Transverse colon (tissue), 4 donors: Measurements from ENCODE around the gene APLP2. TPM values are rescaled to one million over a fixed set of nuclear protein-coding genes. Genes with fewer than 3 reads are reported as not detected.

Source experiments
- DNase-seq: peaks from one replicate; pipeline ENCODE4 v3.0.0-alpha.2; 2019
- H3K27ac ChIP-seq, 4 donors: fragments of 200-600 bp; sonication (generic); 2 replicates each; pipeline ENCODE4 v1.5.1; 2016 to 2018; ENCODE audit warnings: inconsistent platforms in 4 of 4
- H3K27me3 ChIP-seq: fragments of 200-600 bp; sonication (generic); 2 replicates; pipeline ENCODE4 v1.5.1; 2017; ENCODE audit warnings: inconsistent platforms
- H3K36me3 ChIP-seq, 4 donors: fragments of 200-600 bp; sonication (generic); 2 replicates each; pipeline ENCODE4 v1.5.1; 2017 to 2019; ENCODE audit warnings: inconsistent platforms in 4 of 4
- H3K4me1 ChIP-seq, 4 donors: fragments of 200-600 bp; sonication (generic); 2 replicates each; pipeline ENCODE4 v1.5.1; 2017 to 2020; ENCODE audit warnings: inconsistent platforms in 4 of 4
- H3K4me3 ChIP-seq, 4 donors: fragments of 200-600 bp; sonication (generic); 1 replicate in 1 of 4; 2 replicates in 3 of 4; pipeline versions ENCODE4 v1.5.1 to v1.6.1; 2017 to 2019; ENCODE audit warnings: inconsistent platforms in 4 of 4
- H3K9me3 ChIP-seq, 2 donors: fragments of 200-600 bp; sonication (generic); 2 replicates each; pipeline ENCODE4 v1.5.1; 2017 to 2019; ENCODE audit warnings: inconsistent platforms in 2 of 2
- EP300 ChIP-seq: sonication (generic); formaldehyde crosslinking; IDR thresholded peaks from one replicate; pipeline ENCODE4 v1.6.1; 2017; ENCODE audit warnings: antibody characterized with exemption, low read depth
- POLR2A ChIP-seq: fragments of 450-650 bp; IDR thresholded peaks from one replicate; pipeline ENCODE4 v1.6.1; 2016; ENCODE audit warnings: antibody characterized with exemption, mild to moderate bottlenecking, moderate library complexity
- POLR2AphosphoS5 ChIP-seq, 3 donors: sonication (generic); formaldehyde crosslinking; IDR thresholded peaks; one replicate each; pipeline ENCODE4 v1.6.1; 2016; ENCODE audit warnings: antibody characterized with exemption in 3 of 3
- WGBS, 2 donors: methylation state at CpG; one replicate each; pipeline ENCODE4 v1.1.5; 2018; ENCODE audit warnings: low coverage in 1 of 2; 5-methylcytosine and 5-hydroxymethylcytosine counted together
- in situ Hi-C, 4 donors: fragments of 200-750 bp; cut with MboI; loops; one replicate each; pipeline versions ENCODE4 v1.15.0 to v1.15.1; 2017; ENCODE audit warnings: low sequenced_read_pairs in 3 of 4, low pct_ligation_motif_present in 1 of 4, low pct_unique_long_range_greater_than_20kb in 1 of 4
- intact Hi-C: fragments of 100-400 bp; cut with DNase I; formaldehyde crosslinking; loops from one replicate; pipeline ENCODE4 v1.15.1; 2023; ENCODE audit warnings: low total_unique reads
- total RNA-seq, 4 donors: library from RNA; depleted of rRNA; stranded (reverse); fragments of >200 nt; gene quantifications; one replicate each; pipeline ENCODE4 v1.1.0, GENCODE V29; 2016
- TF ChIP-seq, protein P1 (sequence below), 5 experiments: fragments of 200-600 bp in 3 of 5; fragments of 450-650 bp in 2 of 5; sonication (generic) in 3 of 5; IDR thresholded peaks; 1 replicate in 2 of 5; 2 replicates in 3 of 5; pipeline ENCODE4 v1.5.1; 2016 to 2017; ENCODE audit warnings: antibody characterized with exemption in 5 of 5, inconsistent platforms in 3 of 5, mild to moderate bottlenecking in 2 of 5, moderate library complexity in 1 of 5

The APLP2 gene
- total RNA-seq, 4 donors from 2014 or later: 191 to 618 (median 396) TPM

DNA sequence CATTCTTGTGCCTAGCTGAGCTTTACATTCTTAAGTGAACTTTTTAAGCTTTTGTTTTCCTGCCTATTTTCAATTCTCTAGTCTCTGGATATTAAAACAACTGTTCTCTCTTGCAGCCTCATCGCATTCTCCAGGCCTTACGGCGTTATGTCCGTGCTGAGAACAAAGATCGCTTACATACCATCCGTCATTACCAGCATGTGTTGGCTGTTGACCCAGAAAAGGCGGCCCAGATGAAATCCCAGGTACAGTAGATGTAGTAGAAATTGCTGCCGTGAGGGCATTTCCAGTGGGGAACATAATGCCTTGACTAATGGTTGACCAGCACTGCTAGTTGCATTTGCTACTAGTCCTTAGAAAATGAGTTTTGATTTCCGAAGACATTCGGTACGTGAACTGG, 60.2 kb downstream of the APLP2 start:
- H3K27ac ChIP-seq: no peak overlapping the region
- H3K4me1 ChIP-seq: no peaks in the 10 kb centered on the region
- TF ChIP-seq, protein P1, sequence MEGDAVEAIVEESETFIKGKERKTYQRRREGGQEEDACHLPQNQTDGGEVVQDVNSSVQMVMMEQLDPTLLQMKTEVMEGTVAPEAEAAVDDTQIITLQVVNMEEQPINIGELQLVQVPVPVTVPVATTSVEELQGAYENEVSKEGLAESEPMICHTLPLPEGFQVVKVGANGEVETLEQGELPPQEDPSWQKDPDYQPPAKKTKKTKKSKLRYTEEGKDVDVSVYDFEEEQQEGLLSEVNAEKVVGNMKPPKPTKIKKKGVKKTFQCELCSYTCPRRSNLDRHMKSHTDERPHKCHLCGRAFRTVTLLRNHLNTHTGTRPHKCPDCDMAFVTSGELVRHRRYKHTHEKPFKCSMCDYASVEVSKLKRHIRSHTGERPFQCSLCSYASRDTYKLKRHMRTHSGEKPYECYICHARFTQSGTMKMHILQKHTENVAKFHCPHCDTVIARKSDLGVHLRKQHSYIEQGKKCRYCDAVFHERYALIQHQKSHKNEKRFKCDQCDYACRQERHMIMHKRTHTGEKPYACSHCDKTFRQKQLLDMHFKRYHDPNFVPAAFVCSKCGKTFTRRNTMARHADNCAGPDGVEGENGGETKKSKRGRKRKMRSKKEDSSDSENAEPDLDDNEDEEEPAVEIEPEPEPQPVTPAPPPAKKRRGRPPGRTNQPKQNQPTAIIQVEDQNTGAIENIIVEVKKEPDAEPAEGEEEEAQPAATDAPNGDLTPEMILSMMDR (IDR thresholded peaks at IDR 0.05): no peak
- no peak for TF ChIP-seq POLR2A
- no peak for TF ChIP-seq EP300
- no peak for TF ChIP-seq POLR2AphosphoS5 (IDR thresholded peaks at IDR 0.05)
- no peak for DNase-seq
- no peak overlapping the region for H3K4me3 ChIP-seq
- H3K9me3 ChIP-seq: no peaks in the 10 kb centered on the region
- 82 to 90% methylated on average over 10 to 11 of the region's 11 CpGs for WGBS, 2 donors
- in situ Hi-C loops: loop anchor here (5.0 to 10.0 kb wide), 3 partner anchors 135 to 208 kb away; no protein-coding TSS in a partner anchor
- intact Hi-C loops: loop anchor here (10.0 kb wide), 1 partner anchor 125 kb away; the partner anchor contains the start of gene PRDM10
- H3K36me3 ChIP-seq: peaks cover 0 to 47% (median 19%) of the 10 kb centered on the region in 4 donors
- H3K27me3 ChIP-seq: no peaks in the 10 kb centered on the region

DNA sequence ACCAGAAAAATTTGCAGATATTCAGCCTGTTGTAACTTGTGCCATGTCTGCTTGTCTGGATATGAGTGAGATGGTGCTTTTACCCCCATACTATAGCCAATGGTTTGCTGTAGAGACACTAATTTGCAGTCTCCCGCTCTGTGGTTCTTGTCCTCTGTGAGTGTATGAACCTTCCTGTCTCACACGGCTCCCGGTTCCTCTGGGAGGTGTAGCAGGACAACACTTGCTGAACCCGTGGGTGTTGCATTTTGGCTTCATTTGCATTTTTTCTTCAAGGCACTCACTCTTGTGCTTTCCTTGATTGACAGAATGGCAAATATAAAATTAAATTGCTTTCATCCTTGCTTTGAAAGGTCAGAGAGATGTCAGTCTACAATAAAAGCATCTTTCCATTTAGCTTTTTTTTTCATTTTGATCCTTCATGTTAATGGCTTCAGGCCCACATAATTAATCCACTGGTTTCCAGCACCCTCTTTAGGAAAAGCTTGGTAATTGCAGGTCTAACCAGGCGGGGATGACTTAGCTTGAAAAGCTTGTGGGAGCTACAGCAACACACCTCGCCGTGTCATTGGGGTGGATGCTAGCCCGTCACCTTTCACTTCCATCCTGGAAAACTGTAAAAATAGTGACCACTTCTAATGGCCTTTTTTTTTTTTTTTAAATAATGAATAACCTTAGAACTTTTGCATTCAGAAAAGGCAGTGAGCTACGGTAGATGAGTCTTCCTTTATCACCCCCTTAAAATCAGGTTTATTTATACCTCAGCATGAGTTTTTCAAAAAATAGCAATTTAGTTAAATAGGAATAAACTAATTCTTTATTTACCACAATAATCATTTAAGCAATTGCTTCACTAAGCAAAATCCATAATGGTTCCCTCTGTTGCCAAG, 62.5 kb downstream of the APLP2 start:
- no peaks in the 10 kb centered on the region for H3K27me3 ChIP-seq
- intact Hi-C loops: loop anchor here (2.0 kb wide), 1 partner anchor 207 kb away; no protein-coding TSS in a partner anchor
- no peak overlapping the region for H3K4me3 ChIP-seq
- DNase-seq: peak; percentile 49
- H3K9me3 ChIP-seq: no peaks in the 10 kb centered on the region
- H3K36me3 ChIP-seq: peaks cover 0 to 45% (median 20%) of the 10 kb centered on the region in 4 donors
- WGBS, 2 donors: 53 to 55% methylated on average over 7 to 9 of the region's 9 CpGs
- in situ Hi-C loops: loop anchor here (5.0 to 10.0 kb wide), 3 partner anchors 137 to 210 kb away; no protein-coding TSS in a partner anchor
- TF ChIP-seq EP300: no peak
- TF ChIP-seq, protein P1 (IDR thresholded peaks at IDR 0.05): peak; percentile 82 to 92 (median 86)
- no peaks in the 10 kb centered on the region for H3K4me1 ChIP-seq
- H3K27ac ChIP-seq: no peak overlapping the region

DNA sequence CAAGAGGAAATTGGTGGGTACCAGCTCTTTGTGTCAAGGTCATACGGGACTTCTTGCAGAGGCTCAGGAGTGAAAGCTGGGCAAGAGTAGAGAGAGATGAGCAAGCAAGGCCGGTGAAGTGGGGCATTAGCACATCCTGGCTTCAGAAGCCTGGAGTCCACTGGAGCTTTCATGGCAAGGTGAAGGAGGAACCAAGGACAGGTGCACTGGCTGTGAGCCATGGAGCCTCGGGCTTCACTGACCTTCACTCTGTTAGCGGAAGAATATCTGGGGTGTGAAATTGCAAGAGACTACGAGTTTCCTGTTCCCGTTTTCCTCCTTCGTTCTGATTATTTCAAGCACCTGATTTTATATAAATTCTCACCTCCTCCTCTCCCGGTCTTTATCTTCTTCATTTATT, 64.0 kb downstream of the APLP2 start:
- no peak overlapping the region for H3K4me3 ChIP-seq
- in situ Hi-C loops: loop anchor here (5.0 to 10.0 kb wide), 3 partner anchors 139 to 211 kb away; no protein-coding TSS in a partner anchor
- 79% methylated on average over 5 to 8 of the region's 8 CpGs for WGBS, 2 donors
- no peak overlapping the region for H3K27ac ChIP-seq
- DNase-seq: no peak
- no peak for TF ChIP-seq EP300
- TF ChIP-seq, protein P1 (IDR thresholded peaks at IDR 0.05): no peak
- no peak for TF ChIP-seq POLR2AphosphoS5 (IDR thresholded peaks at IDR 0.05)
- no peaks in the 10 kb centered on the region for H3K27me3 ChIP-seq
- no peaks in the 10 kb centered on the region for H3K4me1 ChIP-seq
- H3K36me3 ChIP-seq: peaks cover 0 to 37% (median 16%) of the 10 kb centered on the region in 4 donors
- H3K9me3 ChIP-seq: no peaks in the 10 kb centered on the region
- intact Hi-C loops: loop anchor here (2.0 kb wide), 1 partner anchor 209 kb away; no protein-coding TSS in a partner anchor

DNA sequence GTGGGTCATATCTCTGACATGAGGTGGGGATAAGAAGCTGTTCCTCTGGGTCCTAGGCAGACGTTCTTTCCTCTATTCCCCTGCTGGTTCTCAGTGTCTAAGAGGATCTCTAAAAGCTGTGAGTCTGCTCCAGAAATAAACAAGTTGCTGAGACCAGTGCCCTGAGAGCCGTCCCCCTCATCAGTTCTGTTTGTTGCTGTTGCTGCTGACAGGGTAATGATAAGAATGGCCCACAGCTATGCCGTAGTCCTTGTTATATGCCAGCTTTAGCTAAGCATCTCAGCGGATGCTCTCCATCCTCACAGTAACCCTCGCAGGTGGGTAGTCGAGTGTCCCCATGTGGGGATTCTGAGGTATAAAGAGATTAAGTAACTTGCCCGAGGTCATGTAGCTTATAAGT, 66.4 kb downstream of the APLP2 start:
- no peak overlapping the region for H3K4me3 ChIP-seq
- H3K36me3 ChIP-seq: peaks cover 0 to 26% (median 8%) of the 10 kb centered on the region in 4 donors
- in situ Hi-C loops: loop anchor here in 3 of 4 donors (10.0 kb wide), 2 partner anchors 141 to 211 kb away; no protein-coding TSS in a partner anchor
- TF ChIP-seq, protein P1 (IDR thresholded peaks at IDR 0.05): no peak
- no peak for TF ChIP-seq POLR2AphosphoS5 (IDR thresholded peaks at IDR 0.05)
- no peak for TF ChIP-seq POLR2A
- TF ChIP-seq EP300: no peak
- no peaks in the 10 kb centered on the region for H3K27me3 ChIP-seq
- H3K9me3 ChIP-seq: no peaks in the 10 kb centered on the region
- no peak for DNase-seq
- H3K27ac ChIP-seq: no peak overlapping the region
- 91% methylated on average over 7 of the region's 7 CpGs; no CpG with 5 or more reads in 1 of the 2 donors for WGBS, 2 donors
- intact Hi-C loops: no loop called here
- no peaks in the 10 kb centered on the region for H3K4me1 ChIP-seq
